K562 (cell line): ENCODE data around the gene UBN1. TPM values are rescaled to one million over a fixed set of nuclear protein-coding genes. Genes with fewer than 3 reads are reported as not detected.

ENCODE experiments used
- ATAC-seq: fragments of 200-7000 bp; cut with Tn5 transposase; 3 replicates; pipeline ENCODE4 v1.9.1; 2020; ENCODE audit warnings: moderate library complexity
- BruUV-seq: library from RNA; stranded (reverse); fragments of 400-500 nt; replicated peaks from 2 replicates; lab custom pipeline; 2021; lab: Mats Ljungman, UMichigan
- CTCF ChIA-PET: fragments of 300-600 bp; formaldehyde crosslinking; extraction: SDS; loops from one replicate; lab custom pipeline; 2021; ENCODE audit warnings: low intra/inter-chr PET ratio; lab: Yijun Ruan, JAX
- POLR2A ChIA-PET: fragments of 300-600, 350-650 bp; sonication (Branson Sonifier 250); formaldehyde crosslinking; extraction: SDS; loops from one replicate; lab custom pipeline; 2021; ENCODE audit warnings: antibody characterized with exemption, inconsistent platforms; lab: Yijun Ruan, JAX
- DNase-seq, 4 experiments: peaks; one replicate each; pipeline versions ENCODE4 v3.0.0 to v3.0.0-alpha.2; 2011 to 2018; ENCODE audit warnings: low spot score in 3 of 4, mixed read lengths in 3 of 4; ENCODE audit errors: extremely low read depth in 1 of 4
- FAIRE-seq: peaks from 2 replicates; lab custom pipeline; 2011; peaks lifted over from hg19 to GRCh38; lab: Jason Lieb, UNC
- H2AFZ ChIP-seq: 2 replicates; pipeline ENCODE4 v1.6.0; 2011; ENCODE audit warnings: low read depth, low read length, control low read depth, inconsistent platforms
- H3K27ac ChIP-seq: fragments of 200-600 bp; 3 replicates; pipeline ENCODE4 v1.8.0; 2011; ENCODE audit warnings: low read depth, mild to moderate bottlenecking, control low read depth, inconsistent platforms, low read length, moderate library complexity, mixed read lengths; ENCODE audit errors: extremely low read depth
- H3K27me3 ChIP-seq, 2 experiments: fragments of 300-600 bp in 1 of 2; 2 replicates in 1 of 2; 3 replicates in 1 of 2; pipeline versions ENCODE4 v1.6.0 to v1.8.0; 2011; ENCODE audit warnings: inconsistent platforms in 2 of 2, low read length in 2 of 2, mild to moderate bottlenecking in 1 of 2, mixed read lengths in 1 of 2, moderate library complexity in 1 of 2; ENCODE audit not compliant: control insufficient read depth in 2 of 2, insufficient read depth in 2 of 2
- H3K36me3 ChIP-seq: fragments of 300-600 bp; 3 replicates; pipeline ENCODE4 v1.8.0; 2011; ENCODE audit warnings: mild to moderate bottlenecking, low read length, inconsistent platforms; ENCODE audit not compliant: control insufficient read depth, insufficient read depth
- H3K4me1 ChIP-seq, 2 experiments: fragments of 200-600 bp in 1 of 2; replicated peaks in 1 of 2; 2 replicates in 1 of 2; 3 replicates in 1 of 2; pipeline versions ENCODE4 v1.5.1 to v1.8.0; 2011; ENCODE audit warnings: inconsistent platforms in 2 of 2, low read length in 2 of 2, mild to moderate bottlenecking in 1 of 2, mixed read lengths in 1 of 2, moderate library complexity in 1 of 2; ENCODE audit not compliant: control insufficient read depth in 2 of 2, insufficient read depth in 2 of 2
- H3K4me2 ChIP-seq: 2 replicates; pipeline ENCODE4 v1.6.1; 2011; ENCODE audit warnings: low read length, control low read depth, inconsistent platforms, mixed read lengths; ENCODE audit not compliant: insufficient read depth
- H3K4me3 ChIP-seq: fragments of 200-600 bp; sonication (generic), shearing (Covaris generic); 2 replicates; pipeline ENCODE4 v1.5.1; 2016; ENCODE audit warnings: control low read depth, inconsistent platforms
- H3K79me2 ChIP-seq: fragments of 200-600 bp; 3 replicates; pipeline ENCODE4 v1.8.0; 2011; ENCODE audit warnings: low read length, inconsistent platforms; ENCODE audit not compliant: control insufficient read depth, insufficient read depth
- H3K9ac ChIP-seq, 2 experiments: 2 replicates each; pipeline versions ENCODE4 v1.6.0 to v1.6.1; 2011; ENCODE audit warnings: low read depth in 2 of 2, low read length in 2 of 2, control low read depth in 1 of 2, inconsistent platforms in 1 of 2, mild to moderate bottlenecking in 1 of 2, mixed read lengths in 1 of 2; ENCODE audit not compliant: insufficient read depth in 1 of 2
- H3K9me1 ChIP-seq: one replicate; pipeline ENCODE4 v1.6.0; 2011; ENCODE audit warnings: inconsistent platforms, mild to moderate bottlenecking, low read length, moderate library complexity; ENCODE audit not compliant: control insufficient read depth, insufficient read depth
- H3K9me3 ChIP-seq: replicated peaks from 2 replicates; pipeline ENCODE4 v1.5.1; 2011; ENCODE audit warnings: low read depth, low read length, inconsistent platforms; ENCODE audit not compliant: control insufficient read depth, insufficient read depth
- H4K20me1 ChIP-seq: replicated peaks from 2 replicates; pipeline ENCODE4 v1.6.1; 2011; ENCODE audit warnings: low read length, inconsistent platforms, mixed read lengths; ENCODE audit not compliant: control insufficient read depth, insufficient read depth
- NR2C2 ChIP-seq, 2 experiments: fragments of 200-800 bp in 1 of 2; sonication (Bioruptor generic) in 1 of 2; sonication (generic) in 1 of 2; formaldehyde crosslinking in 1 of 2; IDR thresholded peaks; 2 replicates each; pipeline versions ENCODE4 v1.6.1 to v1.8.0; 2016 to 2022; ENCODE audit warnings: mild to moderate bottlenecking in 1 of 2, missing compliant biosample characterization in 1 of 2, missing genetic modification characterization in 1 of 2, missing genetic modification reagents in 1 of 2
- RREB1 ChIP-seq: fragments of 250-450 bp; sonication (Bioruptor Pico); IDR thresholded peaks from 2 replicates; pipeline ENCODE4 v1.4.0; 2020
- ZFX ChIP-seq: sonication (generic); formaldehyde crosslinking; IDR thresholded peaks from 2 replicates; pipeline ENCODE4 v1.8.0; 2022; ENCODE audit warnings: mild to moderate bottlenecking, missing genetic modification reagents, moderate library complexity
- WGBS: fragments of 100-300 bp; shearing (Covaris generic); methylation state at CpG from one replicate; pipeline ENCODE4 v1.1.6; 2016; ENCODE audit warnings: low coverage, mixed read lengths; ENCODE audit not compliant: insufficient coverage; ENCODE audit errors: missing lambda C conversion rate; 5-methylcytosine and 5-hydroxymethylcytosine counted together
- in situ Hi-C: fragments of 300-500 bp; cut with MboI; formaldehyde crosslinking; loops from 4 replicates; pipeline ENCODE4 v1.15.0; 2018; ENCODE audit warnings: inconsistent platforms, mixed read lengths
- intact Hi-C: fragments of 100-400 bp; cut with micrococcal nuclease; formaldehyde crosslinking; loops from 2 replicates; pipeline ENCODE4 v1.14.2; 2022
- polyA plus RNA-seq, 8 experiments: library from polyadenylated mRNA; depleted of rRNA in 4 of 8; stranded (reverse) in 5 of 8; unstranded in 3 of 8; fragments of >200 nt; fragmentation: Nextera tagmentation in 2 of 8; fragmentation: Illumina TruSeq in 1 of 8; extraction: Ambion mirVana in 2 of 8; extraction: Trizol in 1 of 8; gene quantifications; 2 replicates each; pipeline versions ENCODE4 v1.2.1 to v1.2.3, GENCODE V29; 2011 to 2014; ENCODE audit warnings: inconsistent platforms in 1 of 8, missing spikeins in 1 of 8
- total RNA-seq, 7 experiments: library from RNA; depleted of rRNA in 6 of 7; stranded (reverse); fragments of >200 nt in 6 of 7; fragmentation: Illumina TruSeq in 2 of 7; extraction: Trizol in 2 of 7; gene quantifications; 2 replicates each; pipeline versions ENCODE4 v1.2.1 to v1.2.3, GENCODE V29; 2011 to 2021; ENCODE audit warnings: low replicate concordance in 1 of 7

The UBN1 gene
- total and polyA plus RNA-seq, 9 of the 15 experiments (the other 6 are each of a cell fraction or from before 2014, with no cell fraction given) = 1.5 to 45.7 (median 20.6) TPM

GRCh38 chr16:4800290-4801041 is 46.8 kb upstream of the UBN1 start:
- ChIA-PET POLR2A (interaction anchor here (1.2 kb wide), 1 partner anchor 34 kb away, joined by 4 read pairs; the partner anchor contains the start of gene ZNF500), CTCF (no interaction called here)
- H3K27ac ChIP-seq = no peak overlapping the region
- in situ Hi-C loops = no loop called here
- peak overlapping the region in 1 of 2 experiments; percentile 89; a peak in 2 of 4 replicates for H3K9ac ChIP-seq
- no peak overlapping the region for H2AFZ ChIP-seq
- BruUV-seq = no TSS peak
- H3K9me1 ChIP-seq = no peaks in the 10 kb centered on the region
- peaks cover 6% of the 10 kb centered on the region; the same call in 2 of the 3 replicates for H3K79me2 ChIP-seq
- peaks cover 35 to 74% of the 10 kb centered on the region in 2 experiments for H3K4me1 ChIP-seq
- no peak for ATAC-seq
- no peaks in the 10 kb centered on the region for H3K27me3 ChIP-seq
- peak; percentile 68 for FAIRE-seq
- no peaks in the 10 kb centered on the region; the same call in 1 of the 2 replicates for H4K20me1 ChIP-seq
- DNase-seq = peak in 3 of 4 experiments; percentile 44 to 65 (median 49)
- H3K4me2 ChIP-seq = no peak overlapping the region; the same call in 1 of the 2 replicates
- peaks cover 31% of the 10 kb centered on the region; the same call in 2 of the 3 replicates for H3K36me3 ChIP-seq
- intact Hi-C loops = loop anchor here (5.0 kb wide), 1 partner anchor 83 kb away; no protein-coding TSS in a partner anchor
- no peaks in the 10 kb centered on the region for H3K9me3 ChIP-seq
- H3K4me3 ChIP-seq = no peak overlapping the region
- 62% methylated on average over 15 of the region's 17 CpGs for WGBS
- TF ChIP-seq ZFX = peak; percentile 39
- TF ChIP-seq NR2C2 (CRISPR knock-in tag; IDR thresholded peaks at IDR 0.05) = no peak
- TF ChIP-seq NR2C2 (tag; IDR thresholded peaks at IDR 0.05) = peak; percentile 80
- TF ChIP-seq RREB1 (CRISPR knock-in tag) = no peak
